ENCODE measurements around the gene LRRC26. TPM values are rescaled to one million over a fixed set of nuclear protein-coding genes. Genes with fewer than 3 reads are reported as not detected.

LRRC26 gene
- total and polyA plus RNA-seq, 2 of the 13 experiments (the other 11 are each of a cell fraction or from before 2014, with no cell fraction given), result not detected

- Histone ChIP-seq H3K4me2 (ENCODE audit: low read depth, low read length) (no peak overlapping the region), H3K4me3 (replicated peaks in 1 of 3; ENCODE audit: insufficient read depth in 1 of 3, low read depth in 2 of 3, low read length in 3 of 3) (no peak overlapping the region), H3K27me3 (ENCODE audit: control insufficient read depth in 1 of 2, insufficient read depth in 2 of 2, low read length in 2 of 2) (peaks cover 12 to 31% of the 10 kb centered on the region in 2 experiments), H2AFZ (ENCODE audit: low read length) (no peak overlapping the region), H3K36me3 (replicated peaks in 1 of 2; ENCODE audit: control insufficient read depth in 1 of 2, insufficient read depth in 2 of 2, low read length in 2 of 2) (no peaks in the 10 kb centered on the region), H4K20me1 (ENCODE audit: insufficient read depth, low read length) (no peaks in the 10 kb centered on the region), H3K9me3 (ENCODE audit: low read length) (no peaks in the 10 kb centered on the region), H3K9ac (ENCODE audit: insufficient read depth, low read depth, low read length) (no peak overlapping the region), H3K27ac (ENCODE audit: extremely low read length, insufficient read depth, low read length) (no peak overlapping the region), H3K79me2 (ENCODE audit: insufficient read depth, low read length) (peaks cover under 1% of the 10 kb centered on the region), H3K4me1 (ENCODE audit: insufficient read depth, low read length) (no peaks in the 10 kb centered on the region)
- ATAC-seq (no peak), FAIRE-seq (no peak), DNase-seq (ENCODE audit: low spot score) (no peak)
- POLR2A ChIA-PET, result interaction anchor here (0.8 kb wide), 1 partner anchor 95 kb away, joined by 3 read pairs; no protein-coding TSS in a partner anchor
- TF ChIP-seq ZNF496 (CRISPR knock-in tag; IDR thresholded peaks at IDR 0.05; ENCODE audit: insufficient replicate concordance) (no peak), ZNF121 (CRISPR knock-in tag; IDR thresholded peaks at IDR 0.05) (peak; percentile 34; the same call in 1 of the 2 replicates), ARNTL (CRISPR knock-in tag; IDR thresholded peaks at IDR 0.05) (no peak), EZH2 (conservative IDR thresholded peaks at IDR 0.05; ENCODE audit: low read depth, low read length) (no peak), ZNF879 (CRISPR knock-in tag; IDR thresholded peaks at IDR 0.05) (no peak), ZNF138 (CRISPR knock-in tag; IDR thresholded peaks at IDR 0.05; ENCODE audit: low read depth) (no peak)
- TF ChIP-seq, protein P1, sequence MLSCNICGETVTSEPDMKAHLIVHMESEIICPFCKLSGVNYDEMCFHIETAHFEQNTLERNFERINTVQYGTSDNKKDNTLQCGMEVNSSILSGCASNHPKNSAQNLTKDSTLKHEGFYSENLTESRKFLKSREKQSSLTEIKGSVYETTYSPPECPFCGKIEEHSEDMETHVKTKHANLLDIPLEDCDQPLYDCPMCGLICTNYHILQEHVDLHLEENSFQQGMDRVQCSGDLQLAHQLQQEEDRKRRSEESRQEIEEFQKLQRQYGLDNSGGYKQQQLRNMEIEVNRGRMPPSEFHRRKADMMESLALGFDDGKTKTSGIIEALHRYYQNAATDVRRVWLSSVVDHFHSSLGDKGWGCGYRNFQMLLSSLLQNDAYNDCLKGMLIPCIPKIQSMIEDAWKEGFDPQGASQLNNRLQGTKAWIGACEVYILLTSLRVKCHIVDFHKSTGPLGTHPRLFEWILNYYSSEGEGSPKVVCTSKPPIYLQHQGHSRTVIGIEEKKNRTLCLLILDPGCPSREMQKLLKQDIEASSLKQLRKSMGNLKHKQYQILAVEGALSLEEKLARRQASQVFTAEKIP (CRISPR knock-in tag; IDR thresholded peaks at IDR 0.05; ENCODE audit: borderline replicate concordance), result no peak
- TF ChIP-seq, protein P2, sequence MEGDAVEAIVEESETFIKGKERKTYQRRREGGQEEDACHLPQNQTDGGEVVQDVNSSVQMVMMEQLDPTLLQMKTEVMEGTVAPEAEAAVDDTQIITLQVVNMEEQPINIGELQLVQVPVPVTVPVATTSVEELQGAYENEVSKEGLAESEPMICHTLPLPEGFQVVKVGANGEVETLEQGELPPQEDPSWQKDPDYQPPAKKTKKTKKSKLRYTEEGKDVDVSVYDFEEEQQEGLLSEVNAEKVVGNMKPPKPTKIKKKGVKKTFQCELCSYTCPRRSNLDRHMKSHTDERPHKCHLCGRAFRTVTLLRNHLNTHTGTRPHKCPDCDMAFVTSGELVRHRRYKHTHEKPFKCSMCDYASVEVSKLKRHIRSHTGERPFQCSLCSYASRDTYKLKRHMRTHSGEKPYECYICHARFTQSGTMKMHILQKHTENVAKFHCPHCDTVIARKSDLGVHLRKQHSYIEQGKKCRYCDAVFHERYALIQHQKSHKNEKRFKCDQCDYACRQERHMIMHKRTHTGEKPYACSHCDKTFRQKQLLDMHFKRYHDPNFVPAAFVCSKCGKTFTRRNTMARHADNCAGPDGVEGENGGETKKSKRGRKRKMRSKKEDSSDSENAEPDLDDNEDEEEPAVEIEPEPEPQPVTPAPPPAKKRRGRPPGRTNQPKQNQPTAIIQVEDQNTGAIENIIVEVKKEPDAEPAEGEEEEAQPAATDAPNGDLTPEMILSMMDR (CRISPR knock-in tag; IDR thresholded peaks at IDR 0.05), result no peak
- WGBS (ENCODE audit: low lambda C conversion rate), result 22% methylated on average over 4 of the region's 4 CpGs
- in situ Hi-C loops (cut with HindIII; ENCODE audit: extremely low pct_ligation_motif_present, low pct_unique_long_range_greater_than_20kb), result no loop called here
- no TSS peak for BruUV-seq (replicated peaks)
- intact Hi-C loops (cut with micrococcal nuclease; ENCODE audit: unreplicated experiment), result no loop called here
- CTCF ChIA-PET (ENCODE audit: low intra/inter-chr PET ratio, low total read pairs), result no interaction called here
These were observed 35.7 kb downstream of the LRRC26 start for GRCh38 chr9:137134191-137134590.

Measured in HepG2 (cell line).